Astrocyte (in vitro differentiated cells and primary cell): ENCODE data around the gene HECW1. TPM values are rescaled to one million over a fixed set of nuclear protein-coding genes. Genes with fewer than 3 reads are reported as not detected.

Experiments used
- DNase-seq: peaks from one replicate; pipeline ENCODE4 v3.0.0-alpha.2; 2010; ENCODE audit warnings: low read depth
- FAIRE-seq: peaks from 2 replicates; lab custom pipeline; 2011; peaks lifted over from hg19 to GRCh38; lab: Jason Lieb, UNC
- H2AFZ ChIP-seq: 2 replicates; pipeline ENCODE4 v1.6.0; 2012; ENCODE audit warnings: low read depth, low read length, inconsistent platforms
- H3K27ac ChIP-seq: 2 replicates; pipeline ENCODE4 v1.5.1; 2011; ENCODE audit warnings: low read depth, low read length, inconsistent platforms
- H3K27me3 ChIP-seq: 2 replicates; pipeline ENCODE4 v1.6.0; 2011; ENCODE audit warnings: low read length, inconsistent platforms; ENCODE audit not compliant: insufficient read depth
- H3K36me3 ChIP-seq: 2 replicates; pipeline ENCODE4 v1.5.1; 2011; ENCODE audit warnings: low read length, inconsistent platforms; ENCODE audit not compliant: insufficient read depth
- H3K4me1 ChIP-seq: 2 replicates; pipeline ENCODE4 v1.5.1; 2011; ENCODE audit warnings: low read length, inconsistent platforms; ENCODE audit not compliant: insufficient read depth
- H3K4me2 ChIP-seq: 2 replicates; pipeline ENCODE4 v1.6.0; 2012; ENCODE audit warnings: low read length, inconsistent platforms
- H3K4me3 ChIP-seq: 2 replicates; pipeline ENCODE4 v1.5.1; 2011; ENCODE audit warnings: low read depth, mild to moderate bottlenecking, low read length, inconsistent platforms; ENCODE audit not compliant: insufficient read depth
- H3K79me2 ChIP-seq: 2 replicates; pipeline ENCODE4 v1.6.0; 2012; ENCODE audit warnings: mild to moderate bottlenecking, low read length, inconsistent platforms; ENCODE audit not compliant: insufficient read depth
- H3K9ac ChIP-seq: 2 replicates; pipeline ENCODE4 v1.6.0; 2012; ENCODE audit warnings: mild to moderate bottlenecking, low read length, inconsistent platforms
- H3K9me3 ChIP-seq: 2 replicates; pipeline ENCODE4 v1.5.1; 2012; ENCODE audit warnings: low read depth, mild to moderate bottlenecking, low read length, inconsistent platforms; ENCODE audit not compliant: insufficient read depth
- H4K20me1 ChIP-seq: 2 replicates; pipeline ENCODE4 v1.6.0; 2012; ENCODE audit warnings: low read length, inconsistent platforms; ENCODE audit not compliant: insufficient read depth
- H3K27ac Mint-ChIP-seq: one replicate; pipeline ENCODE4 v1.8.0; 2021; ENCODE audit warnings: mild to moderate bottlenecking, mixed read lengths; ENCODE audit not compliant: unreplicated experiment
- H3K27me3 Mint-ChIP-seq: one replicate; pipeline ENCODE4 v1.8.0; 2021; ENCODE audit warnings: low read depth, mixed read lengths; ENCODE audit not compliant: unreplicated experiment
- H3K36me3 Mint-ChIP-seq: one replicate; pipeline ENCODE4 v1.8.0; 2021; ENCODE audit warnings: low read depth, mixed read lengths; ENCODE audit not compliant: unreplicated experiment
- H3K4me1 Mint-ChIP-seq: one replicate; pipeline ENCODE4 v1.8.0; 2021; ENCODE audit warnings: low read depth, mixed read lengths; ENCODE audit not compliant: unreplicated experiment
- H3K4me3 Mint-ChIP-seq: one replicate; pipeline ENCODE4 v1.8.0; 2021; ENCODE audit warnings: mild to moderate bottlenecking, moderate library complexity, mixed read lengths; ENCODE audit not compliant: unreplicated experiment
- H3K9me3 Mint-ChIP-seq: one replicate; pipeline ENCODE4 v1.8.0; 2021; ENCODE audit warnings: mild to moderate bottlenecking, mixed read lengths; ENCODE audit not compliant: unreplicated experiment
- EZH2 ChIP-seq: IDR thresholded peaks from 2 replicates; pipeline ENCODE4 v1.6.1; 2012; ENCODE audit warnings: mild to moderate bottlenecking, low read length, inconsistent platforms; ENCODE audit not compliant: insufficient read depth
- total RNA-seq: library from RNA; stranded (reverse); gene quantifications from 2 replicates; pipeline ENCODE4 v1.2.1, GENCODE V29; 2021
- TF ChIP-seq, protein P1 (sequence below): IDR thresholded peaks from 2 replicates; pipeline ENCODE4 v1.5.1; 2011; ENCODE audit warnings: low read depth, mild to moderate bottlenecking, inconsistent platforms, low read length, moderate library complexity; ENCODE audit not compliant: insufficient read depth

HECW1 gene
- total RNA-seq, 1 donor from 2014 or later: 3.3 TPM

DNA sequence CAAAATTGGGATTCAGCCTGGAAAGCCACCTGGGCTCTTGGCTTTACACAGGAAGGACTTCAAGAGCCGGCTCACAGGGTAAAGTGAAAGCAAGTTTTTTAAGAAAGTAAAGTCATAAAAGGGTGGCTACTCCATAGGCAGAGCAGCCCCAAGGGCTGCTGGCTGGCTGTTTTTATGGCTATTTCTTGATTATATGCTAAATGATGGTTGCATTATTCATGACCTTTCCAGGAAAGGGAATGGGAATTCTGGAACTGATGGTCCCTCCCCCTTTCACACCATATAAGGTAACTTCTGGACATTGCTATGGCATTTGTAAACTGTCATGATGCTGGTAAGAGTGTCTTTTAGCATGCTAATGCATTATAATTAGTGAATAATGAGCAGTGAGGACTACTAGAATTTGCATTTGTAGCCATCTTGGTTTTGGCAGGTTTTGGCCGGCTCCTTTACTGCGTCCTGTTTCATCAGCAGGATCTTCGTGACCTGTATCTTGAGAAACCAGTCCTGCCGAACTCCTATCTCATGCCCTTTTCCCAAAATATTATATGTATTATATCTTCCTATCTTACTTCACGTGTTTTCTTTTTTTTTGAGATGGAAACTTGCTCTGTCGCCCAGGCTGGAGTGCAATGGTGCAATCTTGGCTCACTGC lies 80.5 kb downstream of the HECW1 start:
- Histone ChIP-seq H3K9ac (no peak overlapping the region), H2AFZ (no peak overlapping the region), H3K27me3 (peaks cover 4% of the 10 kb centered on the region), H4K20me1 (no peaks in the 10 kb centered on the region), H3K4me2 (no peak overlapping the region), H3K9me3 (no peaks in the 10 kb centered on the region), H3K79me2 (no peaks in the 10 kb centered on the region), H3K4me3 (no peak overlapping the region), H3K4me1 (no peaks in the 10 kb centered on the region), H3K36me3 (no peaks in the 10 kb centered on the region), H3K27ac (no peak overlapping the region)
- peaks cover 3% of the 10 kb centered on the region for H3K4me1 Mint-ChIP-seq
- TF ChIP-seq EZH2: no peak
- TF ChIP-seq, protein P1, sequence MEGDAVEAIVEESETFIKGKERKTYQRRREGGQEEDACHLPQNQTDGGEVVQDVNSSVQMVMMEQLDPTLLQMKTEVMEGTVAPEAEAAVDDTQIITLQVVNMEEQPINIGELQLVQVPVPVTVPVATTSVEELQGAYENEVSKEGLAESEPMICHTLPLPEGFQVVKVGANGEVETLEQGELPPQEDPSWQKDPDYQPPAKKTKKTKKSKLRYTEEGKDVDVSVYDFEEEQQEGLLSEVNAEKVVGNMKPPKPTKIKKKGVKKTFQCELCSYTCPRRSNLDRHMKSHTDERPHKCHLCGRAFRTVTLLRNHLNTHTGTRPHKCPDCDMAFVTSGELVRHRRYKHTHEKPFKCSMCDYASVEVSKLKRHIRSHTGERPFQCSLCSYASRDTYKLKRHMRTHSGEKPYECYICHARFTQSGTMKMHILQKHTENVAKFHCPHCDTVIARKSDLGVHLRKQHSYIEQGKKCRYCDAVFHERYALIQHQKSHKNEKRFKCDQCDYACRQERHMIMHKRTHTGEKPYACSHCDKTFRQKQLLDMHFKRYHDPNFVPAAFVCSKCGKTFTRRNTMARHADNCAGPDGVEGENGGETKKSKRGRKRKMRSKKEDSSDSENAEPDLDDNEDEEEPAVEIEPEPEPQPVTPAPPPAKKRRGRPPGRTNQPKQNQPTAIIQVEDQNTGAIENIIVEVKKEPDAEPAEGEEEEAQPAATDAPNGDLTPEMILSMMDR: no peak
- no peaks in the 10 kb centered on the region for H3K36me3 Mint-ChIP-seq
- no peak overlapping the region for H3K27ac Mint-ChIP-seq
- H3K27me3 Mint-ChIP-seq: peaks cover 4% of the 10 kb centered on the region
- FAIRE-seq (no peak), DNase-seq (no peak)
- no peak overlapping the region for H3K4me3 Mint-ChIP-seq
- H3K9me3 Mint-ChIP-seq: no peaks in the 10 kb centered on the region

DNA sequence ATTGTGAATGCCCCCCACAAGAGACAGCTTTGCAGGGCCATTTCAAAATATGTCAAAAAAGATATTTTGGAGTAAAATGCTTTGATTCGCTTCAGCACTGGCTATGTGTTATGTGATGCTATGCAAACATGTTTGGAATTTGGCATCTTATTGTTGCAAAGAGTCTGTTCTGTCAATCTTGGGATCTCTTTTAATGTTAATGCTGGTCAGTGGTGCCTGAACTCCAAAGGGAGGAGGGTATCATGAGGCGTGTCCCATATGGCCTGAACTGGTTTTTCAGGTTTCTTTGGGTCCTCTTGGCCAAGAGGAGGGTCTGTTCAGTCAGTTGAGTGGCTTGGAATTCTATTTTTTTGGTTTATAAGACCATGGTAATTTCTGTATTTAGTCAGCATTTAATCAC lies 81.4 kb downstream of the HECW1 start:
- Mint-ChIP-seq H3K4me3 (no peak overlapping the region), H3K36me3 (no peaks in the 10 kb centered on the region), H3K4me1 (peaks cover 3% of the 10 kb centered on the region), H3K9me3 (no peaks in the 10 kb centered on the region), H3K27me3 (peaks cover under 1% of the 10 kb centered on the region), H3K27ac (no peak overlapping the region)
- Histone ChIP-seq H3K4me1 (peaks cover 5% of the 10 kb centered on the region), H2AFZ (no peak overlapping the region), H3K9ac (no peak overlapping the region), H3K79me2 (no peaks in the 10 kb centered on the region), H3K27me3 (no peaks in the 10 kb centered on the region), H3K4me3 (no peak overlapping the region), H3K9me3 (no peaks in the 10 kb centered on the region), H4K20me1 (no peaks in the 10 kb centered on the region), H3K27ac (no peak overlapping the region), H3K4me2 (no peak overlapping the region), H3K36me3 (no peaks in the 10 kb centered on the region)
- no peak for DNase-seq
- FAIRE-seq: no peak
- no peak for TF ChIP-seq EZH2
- TF ChIP-seq, protein P1: no peak

DNA sequence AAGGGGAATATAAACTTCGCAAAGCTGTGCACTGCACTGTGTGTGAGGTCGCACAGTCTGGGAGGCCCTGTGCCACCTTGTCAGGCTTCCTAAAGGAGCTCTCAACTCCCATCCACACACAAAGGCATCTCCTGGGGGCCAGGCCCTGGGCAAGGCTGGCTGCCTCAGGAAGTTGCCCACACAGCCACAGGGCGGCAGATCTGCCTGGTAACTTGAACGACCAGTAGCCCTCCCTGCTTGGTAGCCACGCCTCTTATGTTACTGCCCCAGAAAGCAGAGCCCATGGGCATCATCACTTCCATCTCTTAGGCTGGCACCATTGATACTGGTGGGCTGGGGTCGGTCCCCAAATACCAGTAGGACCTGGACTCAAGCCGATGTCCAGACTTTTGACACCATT lies 82.8 kb downstream of the HECW1 start:
- H3K4me1 ChIP-seq: peaks cover 13% of the 10 kb centered on the region
- TF ChIP-seq EZH2: no peak
- TF ChIP-seq, protein P1: no peak
- no peaks in the 10 kb centered on the region for H3K27me3 ChIP-seq
- H3K4me3 ChIP-seq: no peak overlapping the region
- no peak overlapping the region for H2AFZ ChIP-seq
- Mint-ChIP-seq H3K9me3 (no peaks in the 10 kb centered on the region), H3K27ac (no peak overlapping the region), H3K27me3 (no peaks in the 10 kb centered on the region), H3K4me3 (no peak overlapping the region), H3K4me1 (peaks cover 6% of the 10 kb centered on the region), H3K36me3 (no peaks in the 10 kb centered on the region)
- no peaks in the 10 kb centered on the region for H3K79me2 ChIP-seq
- H3K27ac ChIP-seq: no peak overlapping the region
- FAIRE-seq (no peak), DNase-seq (no peak)
- H4K20me1 ChIP-seq: no peaks in the 10 kb centered on the region
- H3K4me2 ChIP-seq: no peak overlapping the region
- no peaks in the 10 kb centered on the region for H3K9me3 ChIP-seq
- H3K36me3 ChIP-seq: no peaks in the 10 kb centered on the region
- H3K9ac ChIP-seq: no peak overlapping the region
